Measurements from ENCODE around the gene CD83.

Gene CD83

GRCh38 chr6:14092838-14093789 lies 24.5 kb upstream of the CD83 start:
- DNase-seq = no peak

- no peak for DNase-seq
Observed at GRCh38 chr6:14094721-14095120, 22.9 kb upstream of the CD83 start.

GRCh38 chr6:14095437-14095836 lies 22.1 kb upstream of the CD83 start:
- no peak for DNase-seq

GRCh38 chr6:14100138-14100537 lies 17.4 kb upstream of the CD83 start:
- DNase-seq = no peak

GRCh38 chr6:14100966-14101365 lies 16.6 kb upstream of the CD83 start:
- no peak for DNase-seq

- DNase-seq = no peak
Observed at GRCh38 chr6:14102383-14102782, 15.2 kb upstream of the CD83 start.

GRCh38 chr6:14105547-14105946 lies 12.0 kb upstream of the CD83 start:
- DNase-seq = no peak

- DNase-seq = no peak
Observed at GRCh38 chr6:14107000-14107399, 10.6 kb upstream of the CD83 start.

GRCh38 chr6:14107711-14108494 lies 9.7 kb upstream of the CD83 start:
- no peak for DNase-seq

- peak; percentile 27 for DNase-seq
Observed at GRCh38 chr6:14108571-14109410, 8.8 kb upstream of the CD83 start.

- DNase-seq = no peak
Observed at GRCh38 chr6:14109411-14109826, 8.2 kb upstream of the CD83 start.

GRCh38 chr6:14110001-14110818 lies 7.4 kb upstream of the CD83 start:
- no peak for DNase-seq

- no peak for DNase-seq
Observed at GRCh38 chr6:14113976-14114375, 3.6 kb upstream of the CD83 start.

GRCh38 chr6:14118091-14118439 lies 493 bp downstream of the CD83 start:
- DNase-seq = no peak

- DNase-seq = no peak
Observed at GRCh38 chr6:14118446-14118845, 874 bp downstream of the CD83 start.

GRCh38 chr6:14119784-14120183 lies 2.2 kb downstream of the CD83 start:
- no peak for DNase-seq

GRCh38 chr6:14120546-14120945 lies 3.0 kb downstream of the CD83 start:
- no peak for DNase-seq

- no peak for DNase-seq
Observed at GRCh38 chr6:14121936-14122344, 4.4 kb downstream of the CD83 start.

- no peak for DNase-seq
Observed at GRCh38 chr6:14123386-14124111, 6.0 kb downstream of the CD83 start.

- no peak for DNase-seq
Observed at GRCh38 chr6:14125346-14125745, 7.8 kb downstream of the CD83 start.

GRCh38 chr6:14126191-14126590 lies 8.6 kb downstream of the CD83 start:
- no peak for DNase-seq

- DNase-seq = no peak
Observed at GRCh38 chr6:14127611-14128010, 10.0 kb downstream of the CD83 start.

Data from activated T-cell treated with anti-CD3 and anti-CD28 coated beads, Interleukin-2, amount 50 U/mL, for 1 hour (primary cell).